Astrocyte (in vitro differentiated cells and primary cell): ENCODE data around the gene FMO5. TPM values are rescaled to one million over a fixed set of nuclear protein-coding genes. Genes with fewer than 3 reads are reported as not detected.
A peak's percentile ranks its signal among the peaks of the same experiment; 100 is the strongest.

Experiments used
- DNase-seq: peaks from one replicate; pipeline ENCODE4 v3.0.0-alpha.2; 2010; ENCODE audit warnings: low read depth
- FAIRE-seq: peaks from 2 replicates; lab custom pipeline; 2011; peaks lifted over from hg19 to GRCh38; lab: Jason Lieb, UNC
- H2AFZ ChIP-seq: 2 replicates; pipeline ENCODE4 v1.6.0; 2012; ENCODE audit warnings: low read depth, low read length, inconsistent platforms
- H3K27ac ChIP-seq: 2 replicates; pipeline ENCODE4 v1.5.1; 2011; ENCODE audit warnings: low read depth, low read length, inconsistent platforms
- H3K27me3 ChIP-seq: 2 replicates; pipeline ENCODE4 v1.6.0; 2011; ENCODE audit warnings: low read length, inconsistent platforms; ENCODE audit not compliant: insufficient read depth
- H3K36me3 ChIP-seq: 2 replicates; pipeline ENCODE4 v1.5.1; 2011; ENCODE audit warnings: low read length, inconsistent platforms; ENCODE audit not compliant: insufficient read depth
- H3K4me1 ChIP-seq: 2 replicates; pipeline ENCODE4 v1.5.1; 2011; ENCODE audit warnings: low read length, inconsistent platforms; ENCODE audit not compliant: insufficient read depth
- H3K4me2 ChIP-seq: 2 replicates; pipeline ENCODE4 v1.6.0; 2012; ENCODE audit warnings: low read length, inconsistent platforms
- H3K4me3 ChIP-seq: 2 replicates; pipeline ENCODE4 v1.5.1; 2011; ENCODE audit warnings: low read depth, mild to moderate bottlenecking, low read length, inconsistent platforms; ENCODE audit not compliant: insufficient read depth
- H3K79me2 ChIP-seq: 2 replicates; pipeline ENCODE4 v1.6.0; 2012; ENCODE audit warnings: mild to moderate bottlenecking, low read length, inconsistent platforms; ENCODE audit not compliant: insufficient read depth
- H3K9ac ChIP-seq: 2 replicates; pipeline ENCODE4 v1.6.0; 2012; ENCODE audit warnings: mild to moderate bottlenecking, low read length, inconsistent platforms
- H3K9me3 ChIP-seq: 2 replicates; pipeline ENCODE4 v1.5.1; 2012; ENCODE audit warnings: low read depth, mild to moderate bottlenecking, low read length, inconsistent platforms; ENCODE audit not compliant: insufficient read depth
- H4K20me1 ChIP-seq: 2 replicates; pipeline ENCODE4 v1.6.0; 2012; ENCODE audit warnings: low read length, inconsistent platforms; ENCODE audit not compliant: insufficient read depth
- H3K27ac Mint-ChIP-seq: one replicate; pipeline ENCODE4 v1.8.0; 2021; ENCODE audit warnings: mild to moderate bottlenecking, mixed read lengths; ENCODE audit not compliant: unreplicated experiment
- H3K27me3 Mint-ChIP-seq: one replicate; pipeline ENCODE4 v1.8.0; 2021; ENCODE audit warnings: low read depth, mixed read lengths; ENCODE audit not compliant: unreplicated experiment
- H3K36me3 Mint-ChIP-seq: one replicate; pipeline ENCODE4 v1.8.0; 2021; ENCODE audit warnings: low read depth, mixed read lengths; ENCODE audit not compliant: unreplicated experiment
- H3K4me1 Mint-ChIP-seq: one replicate; pipeline ENCODE4 v1.8.0; 2021; ENCODE audit warnings: low read depth, mixed read lengths; ENCODE audit not compliant: unreplicated experiment
- H3K4me3 Mint-ChIP-seq: one replicate; pipeline ENCODE4 v1.8.0; 2021; ENCODE audit warnings: mild to moderate bottlenecking, moderate library complexity, mixed read lengths; ENCODE audit not compliant: unreplicated experiment
- H3K9me3 Mint-ChIP-seq: one replicate; pipeline ENCODE4 v1.8.0; 2021; ENCODE audit warnings: mild to moderate bottlenecking, mixed read lengths; ENCODE audit not compliant: unreplicated experiment
- EZH2 ChIP-seq: IDR thresholded peaks from 2 replicates; pipeline ENCODE4 v1.6.1; 2012; ENCODE audit warnings: mild to moderate bottlenecking, low read length, inconsistent platforms; ENCODE audit not compliant: insufficient read depth
- total RNA-seq: library from RNA; stranded (reverse); gene quantifications from 2 replicates; pipeline ENCODE4 v1.2.1, GENCODE V29; 2021
- TF ChIP-seq, protein P1 (sequence below): IDR thresholded peaks from 2 replicates; pipeline ENCODE4 v1.5.1; 2011; ENCODE audit warnings: low read depth, mild to moderate bottlenecking, inconsistent platforms, low read length, moderate library complexity; ENCODE audit not compliant: insufficient read depth

FMO5 gene
- total RNA-seq, 1 donor from 2014 or later: 1.0 TPM

DNA sequence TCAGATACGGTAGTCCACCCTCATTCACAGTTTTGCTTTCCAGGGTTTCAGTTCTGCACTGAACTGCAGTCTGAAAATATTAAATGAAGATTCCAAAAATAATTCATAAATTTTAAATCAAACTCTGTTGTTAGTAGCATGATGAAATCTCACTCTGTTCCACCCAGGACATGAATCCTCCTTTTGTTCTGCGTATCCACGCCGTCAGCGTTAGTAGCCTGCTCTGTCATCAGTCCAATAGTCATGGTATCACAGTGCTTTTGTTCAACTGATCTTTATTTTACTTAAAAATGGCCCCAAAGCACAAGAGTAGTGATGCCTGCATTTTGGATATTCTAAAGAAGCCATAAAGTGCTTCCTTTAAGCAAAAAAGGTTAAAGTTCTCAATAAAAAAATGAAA, 41.2 kb upstream of the FMO5 start:
- no peak for DNase-seq
- H3K27me3 Mint-ChIP-seq: no peaks in the 10 kb centered on the region
- Histone ChIP-seq H3K9me3 (no peaks in the 10 kb centered on the region), H3K4me1 (no peaks in the 10 kb centered on the region), H4K20me1 (no peaks in the 10 kb centered on the region), H3K4me2 (no peak overlapping the region), H3K9ac (no peak overlapping the region), H3K4me3 (no peak overlapping the region), H2AFZ (no peak overlapping the region), H3K36me3 (peaks cover 17% of the 10 kb centered on the region), H3K27me3 (no peaks in the 10 kb centered on the region), H3K27ac (no peak overlapping the region), H3K79me2 (no peaks in the 10 kb centered on the region)
- no peak overlapping the region for H3K27ac Mint-ChIP-seq
- TF ChIP-seq, protein P1, sequence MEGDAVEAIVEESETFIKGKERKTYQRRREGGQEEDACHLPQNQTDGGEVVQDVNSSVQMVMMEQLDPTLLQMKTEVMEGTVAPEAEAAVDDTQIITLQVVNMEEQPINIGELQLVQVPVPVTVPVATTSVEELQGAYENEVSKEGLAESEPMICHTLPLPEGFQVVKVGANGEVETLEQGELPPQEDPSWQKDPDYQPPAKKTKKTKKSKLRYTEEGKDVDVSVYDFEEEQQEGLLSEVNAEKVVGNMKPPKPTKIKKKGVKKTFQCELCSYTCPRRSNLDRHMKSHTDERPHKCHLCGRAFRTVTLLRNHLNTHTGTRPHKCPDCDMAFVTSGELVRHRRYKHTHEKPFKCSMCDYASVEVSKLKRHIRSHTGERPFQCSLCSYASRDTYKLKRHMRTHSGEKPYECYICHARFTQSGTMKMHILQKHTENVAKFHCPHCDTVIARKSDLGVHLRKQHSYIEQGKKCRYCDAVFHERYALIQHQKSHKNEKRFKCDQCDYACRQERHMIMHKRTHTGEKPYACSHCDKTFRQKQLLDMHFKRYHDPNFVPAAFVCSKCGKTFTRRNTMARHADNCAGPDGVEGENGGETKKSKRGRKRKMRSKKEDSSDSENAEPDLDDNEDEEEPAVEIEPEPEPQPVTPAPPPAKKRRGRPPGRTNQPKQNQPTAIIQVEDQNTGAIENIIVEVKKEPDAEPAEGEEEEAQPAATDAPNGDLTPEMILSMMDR: no peak
- TF ChIP-seq EZH2: no peak
- no peak for FAIRE-seq
- peaks cover 3% of the 10 kb centered on the region for H3K36me3 Mint-ChIP-seq
- no peak overlapping the region for H3K4me3 Mint-ChIP-seq
- peaks cover 5% of the 10 kb centered on the region for H3K4me1 Mint-ChIP-seq
- H3K9me3 Mint-ChIP-seq: no peaks in the 10 kb centered on the region

DNA sequence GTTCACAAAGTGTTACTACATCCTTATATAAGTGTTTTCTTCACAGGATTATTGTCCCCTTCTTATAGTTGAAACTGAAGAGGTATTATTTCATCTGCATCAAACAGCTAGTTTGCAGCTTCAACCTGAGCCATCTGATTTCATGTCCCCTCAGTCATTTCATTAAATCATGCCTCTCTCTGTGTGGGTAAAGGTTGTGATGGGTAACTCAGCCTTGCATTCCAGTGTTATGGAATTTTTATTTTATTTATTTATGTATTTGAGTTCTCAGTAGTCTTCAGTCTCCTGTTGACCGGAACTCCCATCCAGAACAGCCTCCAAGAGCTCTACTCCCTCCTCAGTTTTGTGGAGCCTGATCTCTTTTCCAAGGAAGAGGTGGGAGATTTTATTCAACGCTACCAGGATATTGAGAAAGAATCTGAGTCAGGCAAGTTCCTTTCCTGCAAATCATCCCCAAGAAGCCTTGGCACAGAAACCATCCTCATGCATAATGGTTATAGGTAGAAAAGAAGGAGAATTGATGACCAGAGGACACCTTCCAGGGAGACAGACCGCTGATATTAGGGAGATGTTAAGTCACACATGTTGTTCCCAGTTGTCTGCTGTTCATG, 39.1 kb upstream of the FMO5 start:
- Histone ChIP-seq H3K9me3 (no peaks in the 10 kb centered on the region), H3K4me2 (peak overlapping the region; percentile 14), H3K79me2 (no peaks in the 10 kb centered on the region), H3K27ac (no peak overlapping the region), H3K4me1 (no peaks in the 10 kb centered on the region), H3K4me3 (no peak overlapping the region), H3K9ac (no peak overlapping the region), H3K27me3 (no peaks in the 10 kb centered on the region), H3K36me3 (peaks cover 19% of the 10 kb centered on the region), H2AFZ (no peak overlapping the region), H4K20me1 (no peaks in the 10 kb centered on the region)
- Mint-ChIP-seq H3K4me3 (no peak overlapping the region), H3K27me3 (no peaks in the 10 kb centered on the region), H3K4me1 (peaks cover 5% of the 10 kb centered on the region), H3K27ac (no peak overlapping the region), H3K9me3 (no peaks in the 10 kb centered on the region), H3K36me3 (peaks cover 6% of the 10 kb centered on the region)
- no peak for FAIRE-seq
- TF ChIP-seq, protein P1: no peak
- peak; percentile 71 for DNase-seq

DNA sequence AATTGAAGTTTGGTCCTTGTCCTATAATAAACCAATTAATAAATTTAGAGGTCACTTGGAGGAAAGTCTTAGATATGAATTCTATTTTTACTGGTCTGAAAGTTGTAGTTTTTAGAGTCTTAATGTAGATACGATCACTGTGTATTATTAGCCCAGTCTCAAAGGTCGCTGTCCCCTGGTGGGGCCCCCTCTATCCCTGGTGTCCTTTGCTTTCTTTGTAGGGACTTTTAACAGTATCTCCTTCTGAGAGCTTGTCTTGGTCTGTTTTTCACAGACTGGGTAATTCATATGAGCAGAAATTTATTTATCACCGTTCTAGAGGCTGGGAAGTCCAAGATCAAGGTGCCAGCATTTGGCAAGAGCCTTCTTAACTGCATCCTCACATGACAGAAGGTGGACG, 35.8 kb upstream of the FMO5 start:
- Mint-ChIP-seq H3K4me1 (peaks cover 5% of the 10 kb centered on the region), H3K4me3 (no peak overlapping the region), H3K9me3 (no peaks in the 10 kb centered on the region), H3K27me3 (no peaks in the 10 kb centered on the region), H3K27ac (no peak overlapping the region), H3K36me3 (peaks cover 7% of the 10 kb centered on the region)
- Histone ChIP-seq H3K4me3 (no peak overlapping the region), H3K9ac (no peak overlapping the region), H3K4me1 (no peaks in the 10 kb centered on the region), H3K36me3 (peaks cover 19% of the 10 kb centered on the region), H3K9me3 (no peaks in the 10 kb centered on the region), H3K79me2 (peaks cover 13% of the 10 kb centered on the region), H3K27me3 (no peaks in the 10 kb centered on the region), H4K20me1 (peaks cover 5% of the 10 kb centered on the region), H2AFZ (no peak overlapping the region), H3K27ac (no peak overlapping the region), H3K4me2 (no peak overlapping the region)
- FAIRE-seq: no peak
- TF ChIP-seq EZH2: no peak
- TF ChIP-seq, protein P1: no peak
- DNase-seq: no peak
